ENCODE results near the gene GPR84. TPM values are rescaled to one million over a fixed set of nuclear protein-coding genes. Genes with fewer than 3 reads are reported as not detected.
A peak's percentile ranks its signal among the peaks of the same experiment; 100 is the strongest.

GPR84 gene
- total and polyA plus RNA-seq, 2 of the 13 experiments (the other 11 are each of a cell fraction or from before 2014, with no cell fraction given) = not detected

DNA sequence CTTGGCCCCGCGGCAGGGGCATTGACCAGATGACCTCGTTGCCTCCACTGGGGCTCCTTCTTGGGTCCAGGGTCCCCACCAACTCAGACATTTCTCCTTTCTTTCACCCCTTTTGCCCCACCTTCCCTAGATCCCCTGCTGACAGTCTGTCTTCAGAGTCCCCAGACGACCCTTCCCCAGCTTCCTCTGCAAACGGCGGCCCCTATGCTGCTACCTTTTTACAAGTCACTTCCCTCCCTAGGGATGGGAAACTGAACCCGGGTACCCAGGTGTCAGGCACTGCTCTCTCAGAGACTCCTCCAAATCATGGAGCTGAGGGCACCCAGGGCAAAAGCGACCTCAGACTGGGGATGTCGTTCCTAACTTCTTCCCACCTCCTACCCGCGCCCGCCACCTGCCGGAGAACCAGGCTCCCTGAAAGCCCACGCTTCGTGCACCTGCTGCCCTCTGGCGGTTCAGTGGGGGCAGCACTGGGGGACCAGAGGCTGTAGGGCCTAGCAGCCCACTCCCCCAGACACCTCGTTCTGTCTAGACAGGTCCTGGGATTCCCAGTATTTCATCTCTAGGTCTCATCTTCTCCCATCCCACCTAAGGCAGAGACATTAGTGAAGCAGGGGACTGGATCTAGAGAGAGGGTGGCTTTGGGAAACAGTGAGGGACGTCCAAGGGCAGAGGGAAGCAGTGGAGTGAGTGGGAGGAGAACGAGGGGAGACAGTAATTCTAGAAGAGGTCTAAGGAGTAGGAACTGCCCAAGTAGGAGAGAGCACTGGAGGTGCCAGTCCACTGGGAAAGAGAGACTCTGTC, 15.3 kb upstream of the GPR84 start (continued):
- TF ChIP-seq ZC3H4 (CRISPR knock-in tag; IDR thresholded peaks at IDR 0.05; ENCODE audit: borderline replicate concordance) (peak; percentile 67; the same call in 1 of the 2 replicates), KDM5A (IDR thresholded peaks at IDR 0.05; ENCODE audit: borderline replicate concordance, low read length) (no peak), CBFB (CRISPR knock-in tag; IDR thresholded peaks at IDR 0.05) (peak; percentile 43; the same call in 1 of the 2 replicates), TBX3 (IDR thresholded peaks at IDR 0.05; ENCODE audit: borderline replicate concordance) (no peak), FOXP1 (IDR thresholded peaks at IDR 0.05) (no peak), FOXP1 (CRISPR knock-in tag; IDR thresholded peaks at IDR 0.05) (no peak), ZFX (CRISPR knock-in tag; IDR thresholded peaks at IDR 0.05; ENCODE audit: low read depth) (peak; percentile 37; the same call in 1 of the 2 replicates), ZNF644 (CRISPR knock-in tag; IDR thresholded peaks at IDR 0.05; ENCODE audit: low read depth) (0 out of 2 replicates have a peak, but pooled peaks have one; percentile 38), SATB2 (CRISPR knock-in tag; IDR thresholded peaks at IDR 0.05) (no peak), LCORL (IDR thresholded peaks at IDR 0.05) (no peak), LCORL (CRISPR knock-in tag; IDR thresholded peaks at IDR 0.05) (no peak), FOXM1 (CRISPR knock-in tag; IDR thresholded peaks at IDR 0.05) (no peak), KLF16 (CRISPR knock-in tag; IDR thresholded peaks at IDR 0.05) (no peak), ZFP1 (CRISPR knock-in tag; IDR thresholded peaks at IDR 0.05) (no peak), SOX6 (IDR thresholded peaks at IDR 0.05) (no peak), SOX6 (CRISPR knock-in tag; IDR thresholded peaks at IDR 0.05) (no peak), NFIC (IDR thresholded peaks at IDR 0.05; ENCODE audit: low read length) (no peak), ZFP41 (CRISPR knock-in tag; IDR thresholded peaks at IDR 0.05; ENCODE audit: borderline replicate concordance) (no peak), DR1 (CRISPR knock-in tag; IDR thresholded peaks at IDR 0.05) (no peak), ZNF780A (CRISPR knock-in tag; IDR thresholded peaks at IDR 0.05) (no peak), FLYWCH1 (CRISPR knock-in tag; IDR thresholded peaks at IDR 0.05) (no peak), ZNF510 (CRISPR knock-in tag; IDR thresholded peaks at IDR 0.05; ENCODE audit: low read depth) (no peak), ZNF101 (CRISPR knock-in tag; IDR thresholded peaks at IDR 0.05; ENCODE audit: borderline replicate concordance, low read depth) (no peak), RARA (CRISPR knock-in tag; IDR thresholded peaks at IDR 0.05) (no peak), GTF2F1 (IDR thresholded peaks at IDR 0.05; ENCODE audit: low read length) (no peak), CHD4 (IDR thresholded peaks at IDR 0.05; ENCODE audit: borderline replicate concordance, low read length) (no peak; the same call in 1 of the 2 replicates), ZNF143 (CRISPR knock-in tag; IDR thresholded peaks at IDR 0.05) (no peak)
- TF ChIP-seq, protein P1, sequence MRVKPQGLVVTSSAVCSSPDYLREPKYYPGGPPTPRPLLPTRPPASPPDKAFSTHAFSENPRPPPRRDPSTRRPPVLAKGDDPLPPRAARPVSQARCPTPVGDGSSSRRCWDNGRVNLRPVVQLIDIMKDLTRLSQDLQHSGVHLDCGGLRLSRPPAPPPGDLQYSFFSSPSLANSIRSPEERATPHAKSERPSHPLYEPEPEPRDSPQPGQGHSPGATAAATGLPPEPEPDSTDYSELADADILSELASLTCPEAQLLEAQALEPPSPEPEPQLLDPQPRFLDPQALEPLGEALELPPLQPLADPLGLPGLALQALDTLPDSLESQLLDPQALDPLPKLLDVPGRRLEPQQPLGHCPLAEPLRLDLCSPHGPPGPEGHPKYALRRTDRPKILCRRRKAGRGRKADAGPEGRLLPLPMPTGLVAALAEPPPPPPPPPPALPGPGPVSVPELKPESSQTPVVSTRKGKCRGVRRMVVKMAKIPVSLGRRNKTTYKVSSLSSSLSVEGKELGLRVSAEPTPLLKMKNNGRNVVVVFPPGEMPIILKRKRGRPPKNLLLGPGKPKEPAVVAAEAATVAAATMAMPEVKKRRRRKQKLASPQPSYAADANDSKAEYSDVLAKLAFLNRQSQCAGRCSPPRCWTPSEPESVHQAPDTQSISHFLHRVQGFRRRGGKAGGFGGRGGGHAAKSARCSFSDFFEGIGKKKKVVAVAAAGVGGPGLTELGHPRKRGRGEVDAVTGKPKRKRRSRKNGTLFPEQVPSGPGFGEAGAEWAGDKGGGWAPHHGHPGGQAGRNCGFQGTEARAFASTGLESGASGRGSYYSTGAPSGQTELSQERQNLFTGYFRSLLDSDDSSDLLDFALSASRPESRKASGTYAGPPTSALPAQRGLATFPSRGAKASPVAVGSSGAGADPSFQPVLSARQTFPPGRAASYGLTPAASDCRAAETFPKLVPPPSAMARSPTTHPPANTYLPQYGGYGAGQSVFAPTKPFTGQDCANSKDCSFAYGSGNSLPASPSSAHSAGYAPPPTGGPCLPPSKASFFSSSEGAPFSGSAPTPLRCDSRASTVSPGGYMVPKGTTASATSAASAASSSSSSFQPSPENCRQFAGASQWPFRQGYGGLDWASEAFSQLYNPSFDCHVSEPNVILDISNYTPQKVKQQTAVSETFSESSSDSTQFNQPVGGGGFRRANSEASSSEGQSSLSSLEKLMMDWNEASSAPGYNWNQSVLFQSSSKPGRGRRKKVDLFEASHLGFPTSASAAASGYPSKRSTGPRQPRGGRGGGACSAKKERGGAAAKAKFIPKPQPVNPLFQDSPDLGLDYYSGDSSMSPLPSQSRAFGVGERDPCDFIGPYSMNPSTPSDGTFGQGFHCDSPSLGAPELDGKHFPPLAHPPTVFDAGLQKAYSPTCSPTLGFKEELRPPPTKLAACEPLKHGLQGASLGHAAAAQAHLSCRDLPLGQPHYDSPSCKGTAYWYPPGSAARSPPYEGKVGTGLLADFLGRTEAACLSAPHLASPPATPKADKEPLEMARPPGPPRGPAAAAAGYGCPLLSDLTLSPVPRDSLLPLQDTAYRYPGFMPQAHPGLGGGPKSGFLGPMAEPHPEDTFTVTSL (CRISPR knock-in tag; IDR thresholded peaks at IDR 0.05; ENCODE audit: borderline replicate concordance) = no peak
